OCI-LY1 (cell line): ENCODE results near the gene DIRAS2.

ENCODE experiments used
- EZH2 ChIP-seq: fragments of 200-600 bp; sonication (generic), shearing (Covaris generic); IDR thresholded peaks from 2 replicates; pipeline ENCODE4 v1.8.0; 2017; ENCODE audit warnings: borderline replicate concordance, mixed run types, mild to moderate bottlenecking, antibody characterized with exemption, low read length, moderate library complexity, mixed read lengths
- TF ChIP-seq, protein P1 (sequence below): fragments of 200-600 bp; sonication (generic), shearing (Covaris generic); IDR thresholded peaks from 2 replicates; pipeline ENCODE4 v1.5.1; 2017; ENCODE audit warnings: mild to moderate bottlenecking, antibody characterized with exemption, low read length, moderate library complexity, mixed read lengths

DNA sequence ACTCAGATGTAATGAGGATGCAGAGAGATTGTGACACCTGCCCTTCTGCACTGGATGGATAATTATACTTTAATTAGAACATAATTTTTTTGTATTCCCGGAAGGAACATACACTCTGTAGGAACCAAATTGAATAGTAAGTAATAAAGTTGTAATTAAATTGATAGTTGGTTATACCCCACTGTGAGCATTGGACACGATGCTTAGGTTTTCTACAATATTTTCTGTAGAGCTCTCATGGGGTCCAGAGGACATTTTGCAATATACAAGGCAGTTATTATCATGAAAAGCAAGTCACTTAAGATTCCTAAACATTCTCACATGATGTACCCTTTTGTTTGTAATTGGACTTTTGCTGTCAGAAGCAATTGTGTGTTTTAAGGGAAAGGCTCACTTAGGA lies 63.4 kb downstream of the DIRAS2 start:
- TF ChIP-seq, protein P1, sequence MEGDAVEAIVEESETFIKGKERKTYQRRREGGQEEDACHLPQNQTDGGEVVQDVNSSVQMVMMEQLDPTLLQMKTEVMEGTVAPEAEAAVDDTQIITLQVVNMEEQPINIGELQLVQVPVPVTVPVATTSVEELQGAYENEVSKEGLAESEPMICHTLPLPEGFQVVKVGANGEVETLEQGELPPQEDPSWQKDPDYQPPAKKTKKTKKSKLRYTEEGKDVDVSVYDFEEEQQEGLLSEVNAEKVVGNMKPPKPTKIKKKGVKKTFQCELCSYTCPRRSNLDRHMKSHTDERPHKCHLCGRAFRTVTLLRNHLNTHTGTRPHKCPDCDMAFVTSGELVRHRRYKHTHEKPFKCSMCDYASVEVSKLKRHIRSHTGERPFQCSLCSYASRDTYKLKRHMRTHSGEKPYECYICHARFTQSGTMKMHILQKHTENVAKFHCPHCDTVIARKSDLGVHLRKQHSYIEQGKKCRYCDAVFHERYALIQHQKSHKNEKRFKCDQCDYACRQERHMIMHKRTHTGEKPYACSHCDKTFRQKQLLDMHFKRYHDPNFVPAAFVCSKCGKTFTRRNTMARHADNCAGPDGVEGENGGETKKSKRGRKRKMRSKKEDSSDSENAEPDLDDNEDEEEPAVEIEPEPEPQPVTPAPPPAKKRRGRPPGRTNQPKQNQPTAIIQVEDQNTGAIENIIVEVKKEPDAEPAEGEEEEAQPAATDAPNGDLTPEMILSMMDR = no peak
- TF ChIP-seq EZH2 = no peak
